T47D (cell line): Measurements from ENCODE around the gene MROH2B.

Experiments
- DNase-seq, 2 experiments: peaks; one replicate each; pipeline versions ENCODE4 v3.0.0 to v3.0.0-alpha.2; 2011 to 2012; ENCODE audit warnings: low read depth in 1 of 2, low spot score in 1 of 2
- JUND ChIP-seq: IDR thresholded peaks from 2 replicates; pipeline ENCODE4 v1.6.1; 2012; ENCODE audit warnings: low read depth
- in situ Hi-C: cut with HindIII; loops from 2 replicates; pipeline ENCODE4 v1.10.0; 2016; ENCODE audit warnings: low sequenced_read_pairs, low pct_unique_long_range_greater_than_20kb

MROH2B gene

GRCh38 chr5:40981420-40981819 lies 89.7 kb downstream of the MROH2B start:
- in situ Hi-C loops, result no loop called here
- no peak for TF ChIP-seq JUND
- DNase-seq, result no peak

DNA sequence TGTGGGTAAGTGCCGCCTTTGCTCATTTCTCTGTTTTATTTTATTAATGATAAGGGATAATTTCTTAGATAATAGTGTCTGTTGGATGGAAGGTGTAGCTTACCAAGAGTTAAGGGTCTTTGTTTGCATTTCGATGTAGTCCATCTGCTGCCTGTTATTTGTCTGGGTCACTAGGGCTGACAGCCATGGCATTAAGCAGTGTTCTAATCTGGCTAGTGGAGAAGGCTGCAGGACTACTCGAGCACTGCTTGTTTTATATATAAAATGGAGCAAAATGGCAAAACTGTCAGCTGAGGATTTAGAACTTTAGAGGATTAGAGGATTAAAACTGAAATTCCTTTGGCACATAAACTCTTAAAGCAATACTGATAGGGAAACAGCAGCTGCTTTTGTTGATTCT lies 94.3 kb downstream of the MROH2B start:
- in situ Hi-C loops, result no loop called here
- DNase-seq, result no peak
- TF ChIP-seq JUND, result no peak

DNA sequence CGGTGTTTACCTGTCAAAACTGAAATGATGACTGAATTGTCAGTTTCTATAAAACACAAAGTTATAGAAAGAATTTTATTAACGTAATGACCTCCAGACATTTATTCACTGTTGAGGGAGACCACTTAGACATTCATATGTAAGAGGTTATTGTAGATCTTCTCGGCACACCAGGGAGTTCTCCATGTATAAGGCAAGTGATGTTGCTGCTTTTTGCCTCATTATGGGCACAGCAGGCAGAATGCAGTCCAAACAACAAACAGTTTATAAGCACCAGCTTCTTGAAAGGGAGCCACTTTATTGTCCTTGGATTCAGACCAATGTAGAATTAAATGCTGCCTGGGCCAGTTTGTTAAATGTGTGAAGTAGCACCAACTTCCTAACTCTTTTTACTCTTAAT lies 95.1 kb downstream of the MROH2B start:
- no peak for TF ChIP-seq JUND
- DNase-seq, result no peak
- in situ Hi-C loops, result no loop called here

- in situ Hi-C loops, result no loop called here
- TF ChIP-seq JUND, result no peak
- no peak for DNase-seq
These were observed 97.7 kb downstream of the MROH2B start for GRCh38 chr5:40973364-40974004.

DNA sequence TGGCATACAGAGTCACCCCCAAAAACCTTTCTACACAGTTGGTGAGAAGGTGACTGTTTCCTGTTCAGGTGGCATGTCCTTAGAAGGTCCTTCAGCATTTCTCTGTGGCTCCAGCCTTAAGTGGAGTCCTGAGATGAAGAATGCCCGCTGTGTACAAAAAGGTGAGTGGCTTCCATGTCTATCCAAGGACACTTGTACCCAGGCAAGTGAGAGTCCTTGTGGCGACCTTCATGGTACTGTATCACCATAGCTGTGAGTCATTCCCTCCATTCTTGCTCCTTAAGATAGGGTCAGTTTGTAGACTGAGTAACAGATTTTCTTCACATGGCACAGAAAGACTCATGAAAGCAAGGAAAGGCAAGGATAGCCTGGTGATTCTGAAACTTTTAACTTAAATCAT lies 98.7 kb downstream of the MROH2B start:
- no peak for TF ChIP-seq JUND
- in situ Hi-C loops, result no loop called here
- no peak for DNase-seq

GRCh38 chr5:40962207-40962955 lies 108.8 kb downstream of the MROH2B start:
- peak in 1 of 2 experiments; percentile 10 for DNase-seq
- TF ChIP-seq JUND, result no peak
- in situ Hi-C loops, result no loop called here

DNA sequence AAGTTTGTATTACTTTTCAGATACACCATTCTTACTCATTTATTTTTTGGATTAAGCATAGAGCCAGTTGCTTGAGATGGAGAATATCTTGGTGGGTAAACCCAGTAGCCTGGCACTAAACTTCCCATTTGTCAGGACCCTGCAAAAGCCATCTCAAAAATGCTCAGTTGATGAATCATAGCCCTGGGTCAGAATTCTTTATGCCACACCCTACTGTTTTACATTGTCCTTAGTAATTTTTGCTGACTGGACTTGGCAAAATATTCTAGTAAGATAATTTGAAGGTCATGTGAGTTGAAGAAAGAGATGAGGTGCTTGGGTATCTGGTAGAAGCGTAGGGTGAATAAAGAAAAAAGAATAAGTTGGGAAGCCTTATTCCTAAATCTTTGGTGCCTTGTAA lies 111.1 kb downstream of the MROH2B start:
- in situ Hi-C loops, result no loop called here
- no peak for DNase-seq
- no peak for TF ChIP-seq JUND

GRCh38 chr5:40958811-40959210 lies 112.3 kb downstream of the MROH2B start:
- TF ChIP-seq JUND, result no peak
- in situ Hi-C loops, result no loop called here
- DNase-seq, result no peak

- DNase-seq, result no peak
- TF ChIP-seq JUND, result no peak
- in situ Hi-C loops, result no loop called here
These were observed 114.1 kb downstream of the MROH2B start for GRCh38 chr5:40957048-40957447.

DNA sequence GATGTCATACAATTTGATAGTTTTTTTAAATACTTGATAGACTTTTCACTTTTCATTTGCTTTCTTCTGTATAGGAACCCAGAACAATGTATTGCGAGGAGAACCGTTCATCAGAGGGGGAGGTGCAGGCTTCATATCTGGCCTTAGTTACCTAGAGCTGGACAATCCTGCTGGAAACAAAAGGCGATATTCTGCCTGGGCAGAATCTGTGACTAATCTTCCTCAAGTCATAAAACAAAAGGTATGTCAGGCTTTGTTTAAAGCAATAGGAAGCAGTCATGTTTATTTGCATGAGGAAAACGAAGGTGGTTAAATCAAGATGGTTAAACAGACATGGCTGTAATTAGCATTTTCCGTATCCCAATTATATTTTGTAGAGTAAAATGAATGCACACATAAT lies 115.8 kb downstream of the MROH2B start:
- in situ Hi-C loops, result no loop called here
- DNase-seq, result no peak
- no peak for TF ChIP-seq JUND
